Erythroblast (primary cell): ENCODE results near the gene DNAJC8.

ENCODE experiments used
- GATA1 ChIP-seq: IDR thresholded peaks from 2 replicates; pipeline ENCODE4 v1.6.1; 2011; ENCODE audit warnings: low read depth, mild to moderate bottlenecking, control low read depth, low read length, moderate library complexity
- POLR2A ChIP-seq: IDR thresholded peaks from 2 replicates; pipeline ENCODE4 v1.6.1; 2011; ENCODE audit warnings: mild to moderate bottlenecking, low read length

- TF ChIP-seq POLR2A: peak; percentile 39
- no peak for TF ChIP-seq GATA1
Observed at GRCh38 chr1:28248273-28249012, 15.6 kb upstream of the DNAJC8 start.
